Measurements from ENCODE around the gene LRIG1.

LRIG1 gene

GRCh38 chr3:66354001-66354400, 146.8 kb downstream of the LRIG1 start:
- no peak for DNase-seq (ENCODE audit: low spot score)

- no peak for DNase-seq (ENCODE audit: low spot score)
These were observed 147.3 kb downstream of the LRIG1 start for GRCh38 chr3:66353530-66353929.

GRCh38 chr3:66353039-66353438, 147.8 kb downstream of the LRIG1 start:
- DNase-seq (ENCODE audit: low spot score) = no peak

GRCh38 chr3:66350601-66351000, 150.2 kb downstream of the LRIG1 start:
- no peak for DNase-seq (ENCODE audit: low spot score)

GRCh38 chr3:66348704-66349103, 152.1 kb downstream of the LRIG1 start:
- no peak for DNase-seq (ENCODE audit: low spot score)

GRCh38 chr3:66344848-66345578, 155.8 kb downstream of the LRIG1 start:
- no peak for DNase-seq (ENCODE audit: low spot score)

GRCh38 chr3:66344391-66344811, 156.4 kb downstream of the LRIG1 start:
- DNase-seq (ENCODE audit: low spot score) = no peak

- no peak for DNase-seq (ENCODE audit: low spot score)
These were observed 158.0 kb downstream of the LRIG1 start for GRCh38 chr3:66342717-66343356.

- DNase-seq (ENCODE audit: low spot score) = no peak
These were observed 161.9 kb downstream of the LRIG1 start for GRCh38 chr3:66338927-66339326.

- DNase-seq (ENCODE audit: low spot score) = no peak
These were observed 164.5 kb downstream of the LRIG1 start for GRCh38 chr3:66336333-66336766.

GRCh38 chr3:66335671-66336070, 165.2 kb downstream of the LRIG1 start:
- no peak for DNase-seq (ENCODE audit: low spot score)
